Measurements from ENCODE around the gene NPEPL1.

DNA sequence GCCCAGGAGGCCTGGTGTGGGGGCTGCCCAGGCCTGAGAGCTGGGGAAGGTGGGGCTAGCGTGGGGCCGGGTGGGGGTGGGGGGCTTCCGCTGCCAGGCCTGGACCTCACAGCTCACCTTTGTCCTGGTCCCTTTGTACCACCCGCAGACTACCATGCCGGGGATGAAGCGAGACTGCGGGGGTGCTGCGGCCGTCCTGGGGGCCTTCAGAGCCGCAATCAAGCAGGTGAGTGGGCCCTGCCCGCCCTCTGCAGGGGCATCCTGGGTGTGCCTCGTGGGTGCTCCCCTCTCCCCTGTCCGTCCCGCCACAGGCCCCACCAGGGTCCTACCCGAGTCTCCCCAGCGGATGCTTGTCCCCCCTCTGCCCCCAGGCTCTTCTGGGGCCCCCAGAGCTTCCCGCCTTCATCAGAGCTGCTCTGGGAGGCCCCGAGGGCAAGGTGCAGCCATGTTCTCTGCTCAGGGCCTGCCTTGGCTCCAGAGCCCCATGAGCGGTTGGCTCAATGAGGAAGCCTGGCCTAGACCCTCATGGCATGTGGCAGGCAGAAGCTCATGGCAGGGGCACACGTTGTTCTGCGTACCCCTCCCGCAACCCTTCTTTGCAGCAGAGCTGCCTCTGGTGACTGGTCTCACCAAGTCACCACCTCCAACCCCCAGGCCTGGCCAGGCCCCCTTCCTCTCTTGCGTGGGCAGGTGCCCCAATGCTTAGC lies 14.5 kb downstream of the NPEPL1 start:
- no peak for TF ChIP-seq SIN3A (IDR thresholded peaks at IDR 0.05; ENCODE audit: borderline replicate concordance, insufficient read depth, low read length)
- TF ChIP-seq POLR2AphosphoS5 (IDR thresholded peaks at IDR 0.05; ENCODE audit: low read depth, low read length) = no peak
- TF ChIP-seq, protein P1, sequence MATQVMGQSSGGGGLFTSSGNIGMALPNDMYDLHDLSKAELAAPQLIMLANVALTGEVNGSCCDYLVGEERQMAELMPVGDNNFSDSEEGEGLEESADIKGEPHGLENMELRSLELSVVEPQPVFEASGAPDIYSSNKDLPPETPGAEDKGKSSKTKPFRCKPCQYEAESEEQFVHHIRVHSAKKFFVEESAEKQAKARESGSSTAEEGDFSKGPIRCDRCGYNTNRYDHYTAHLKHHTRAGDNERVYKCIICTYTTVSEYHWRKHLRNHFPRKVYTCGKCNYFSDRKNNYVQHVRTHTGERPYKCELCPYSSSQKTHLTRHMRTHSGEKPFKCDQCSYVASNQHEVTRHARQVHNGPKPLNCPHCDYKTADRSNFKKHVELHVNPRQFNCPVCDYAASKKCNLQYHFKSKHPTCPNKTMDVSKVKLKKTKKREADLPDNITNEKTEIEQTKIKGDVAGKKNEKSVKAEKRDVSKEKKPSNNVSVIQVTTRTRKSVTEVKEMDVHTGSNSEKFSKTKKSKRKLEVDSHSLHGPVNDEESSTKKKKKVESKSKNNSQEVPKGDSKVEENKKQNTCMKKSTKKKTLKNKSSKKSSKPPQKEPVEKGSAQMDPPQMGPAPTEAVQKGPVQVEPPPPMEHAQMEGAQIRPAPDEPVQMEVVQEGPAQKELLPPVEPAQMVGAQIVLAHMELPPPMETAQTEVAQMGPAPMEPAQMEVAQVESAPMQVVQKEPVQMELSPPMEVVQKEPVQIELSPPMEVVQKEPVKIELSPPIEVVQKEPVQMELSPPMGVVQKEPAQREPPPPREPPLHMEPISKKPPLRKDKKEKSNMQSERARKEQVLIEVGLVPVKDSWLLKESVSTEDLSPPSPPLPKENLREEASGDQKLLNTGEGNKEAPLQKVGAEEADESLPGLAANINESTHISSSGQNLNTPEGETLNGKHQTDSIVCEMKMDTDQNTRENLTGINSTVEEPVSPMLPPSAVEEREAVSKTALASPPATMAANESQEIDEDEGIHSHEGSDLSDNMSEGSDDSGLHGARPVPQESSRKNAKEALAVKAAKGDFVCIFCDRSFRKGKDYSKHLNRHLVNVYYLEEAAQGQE (IDR thresholded peaks at IDR 0.05; ENCODE audit: insufficient read depth in 1 of 2, low read depth in 2 of 2, low read length in 2 of 2) = no peak
- TF ChIP-seq TAF1 (IDR thresholded peaks at IDR 0.05; ENCODE audit: borderline replicate concordance, insufficient read depth, low read length) = no peak
- TF ChIP-seq FOXP2 (optimal IDR thresholded peaks at IDR 0.05; ENCODE audit: borderline replicate concordance, extremely low read depth, extremely low read length, insufficient read depth) = no peak

Measured in PFSK-1 (cell line).